Astrocyte (in vitro differentiated cells and primary cell): ENCODE data around the gene PHC2. TPM values are rescaled to one million over a fixed set of nuclear protein-coding genes. Genes with fewer than 3 reads are reported as not detected.

ENCODE experiments used
- DNase-seq: peaks from one replicate; pipeline ENCODE4 v3.0.0-alpha.2; 2010; ENCODE audit warnings: low read depth
- FAIRE-seq: peaks from 2 replicates; lab custom pipeline; 2011; peaks lifted over from hg19 to GRCh38; lab: Jason Lieb, UNC
- H2AFZ ChIP-seq: 2 replicates; pipeline ENCODE4 v1.6.0; 2012; ENCODE audit warnings: low read depth, low read length, inconsistent platforms
- H3K27ac ChIP-seq: 2 replicates; pipeline ENCODE4 v1.5.1; 2011; ENCODE audit warnings: low read depth, low read length, inconsistent platforms
- H3K27me3 ChIP-seq: 2 replicates; pipeline ENCODE4 v1.6.0; 2011; ENCODE audit warnings: low read length, inconsistent platforms; ENCODE audit not compliant: insufficient read depth
- H3K36me3 ChIP-seq: 2 replicates; pipeline ENCODE4 v1.5.1; 2011; ENCODE audit warnings: low read length, inconsistent platforms; ENCODE audit not compliant: insufficient read depth
- H3K4me1 ChIP-seq: 2 replicates; pipeline ENCODE4 v1.5.1; 2011; ENCODE audit warnings: low read length, inconsistent platforms; ENCODE audit not compliant: insufficient read depth
- H3K4me2 ChIP-seq: 2 replicates; pipeline ENCODE4 v1.6.0; 2012; ENCODE audit warnings: low read length, inconsistent platforms
- H3K4me3 ChIP-seq: 2 replicates; pipeline ENCODE4 v1.5.1; 2011; ENCODE audit warnings: low read depth, mild to moderate bottlenecking, low read length, inconsistent platforms; ENCODE audit not compliant: insufficient read depth
- H3K79me2 ChIP-seq: 2 replicates; pipeline ENCODE4 v1.6.0; 2012; ENCODE audit warnings: mild to moderate bottlenecking, low read length, inconsistent platforms; ENCODE audit not compliant: insufficient read depth
- H3K9ac ChIP-seq: 2 replicates; pipeline ENCODE4 v1.6.0; 2012; ENCODE audit warnings: mild to moderate bottlenecking, low read length, inconsistent platforms
- H3K9me3 ChIP-seq: 2 replicates; pipeline ENCODE4 v1.5.1; 2012; ENCODE audit warnings: low read depth, mild to moderate bottlenecking, low read length, inconsistent platforms; ENCODE audit not compliant: insufficient read depth
- H4K20me1 ChIP-seq: 2 replicates; pipeline ENCODE4 v1.6.0; 2012; ENCODE audit warnings: low read length, inconsistent platforms; ENCODE audit not compliant: insufficient read depth
- H3K27ac Mint-ChIP-seq: one replicate; pipeline ENCODE4 v1.8.0; 2021; ENCODE audit warnings: mild to moderate bottlenecking, mixed read lengths; ENCODE audit not compliant: unreplicated experiment
- H3K27me3 Mint-ChIP-seq: one replicate; pipeline ENCODE4 v1.8.0; 2021; ENCODE audit warnings: low read depth, mixed read lengths; ENCODE audit not compliant: unreplicated experiment
- H3K36me3 Mint-ChIP-seq: one replicate; pipeline ENCODE4 v1.8.0; 2021; ENCODE audit warnings: low read depth, mixed read lengths; ENCODE audit not compliant: unreplicated experiment
- H3K4me1 Mint-ChIP-seq: one replicate; pipeline ENCODE4 v1.8.0; 2021; ENCODE audit warnings: low read depth, mixed read lengths; ENCODE audit not compliant: unreplicated experiment
- H3K4me3 Mint-ChIP-seq: one replicate; pipeline ENCODE4 v1.8.0; 2021; ENCODE audit warnings: mild to moderate bottlenecking, moderate library complexity, mixed read lengths; ENCODE audit not compliant: unreplicated experiment
- H3K9me3 Mint-ChIP-seq: one replicate; pipeline ENCODE4 v1.8.0; 2021; ENCODE audit warnings: mild to moderate bottlenecking, mixed read lengths; ENCODE audit not compliant: unreplicated experiment
- CTCF ChIP-seq: IDR thresholded peaks from 2 replicates; pipeline ENCODE4 v1.5.1; 2011; ENCODE audit warnings: low read depth, mild to moderate bottlenecking, inconsistent platforms, low read length, moderate library complexity; ENCODE audit not compliant: insufficient read depth
- EZH2 ChIP-seq: IDR thresholded peaks from 2 replicates; pipeline ENCODE4 v1.6.1; 2012; ENCODE audit warnings: mild to moderate bottlenecking, low read length, inconsistent platforms; ENCODE audit not compliant: insufficient read depth
- total RNA-seq: library from RNA; stranded (reverse); gene quantifications from 2 replicates; pipeline ENCODE4 v1.2.1, GENCODE V29; 2021

Gene PHC2
- total RNA-seq, 1 donor from 2014 or later: 113 TPM

DNA sequence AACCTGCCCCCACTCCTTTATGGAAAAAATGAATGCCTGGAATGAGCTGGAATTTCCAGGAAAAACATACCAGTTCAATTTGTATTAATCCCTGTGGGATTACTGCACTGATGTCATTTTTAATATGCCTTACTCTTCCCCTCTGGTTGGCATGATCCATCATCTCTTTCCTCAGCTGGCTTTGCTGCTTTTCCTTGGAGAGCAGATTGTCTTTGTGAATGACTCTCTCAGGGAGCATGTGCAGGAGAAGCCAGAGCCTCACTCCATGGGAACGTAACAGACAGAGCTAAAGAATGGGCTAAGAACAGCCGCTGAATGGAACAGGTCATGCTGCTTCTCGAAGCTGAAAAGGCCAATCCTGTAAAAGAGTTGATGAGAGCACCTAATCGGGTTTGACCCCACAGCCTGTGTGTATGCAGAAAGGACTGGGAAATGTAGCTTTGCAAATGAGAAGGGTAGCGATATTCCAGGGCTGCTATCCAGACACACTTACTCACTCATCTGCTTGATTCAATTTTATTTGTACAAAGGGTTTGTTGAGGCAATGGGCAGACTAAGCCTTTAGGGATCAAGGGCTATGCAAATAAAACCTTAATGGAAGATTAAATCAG is 20.7 kb downstream of the PHC2 start:
- peak; percentile 87 for FAIRE-seq
- Histone ChIP-seq H3K27ac (peak overlapping the region; percentile 79), H2AFZ (peak overlapping the region; percentile 42), H3K9me3 (peaks cover 2% of the 10 kb centered on the region), H3K36me3 (no peaks in the 10 kb centered on the region), H4K20me1 (no peaks in the 10 kb centered on the region), H3K27me3 (no peaks in the 10 kb centered on the region), H3K9ac (peak overlapping the region; percentile 49), H3K79me2 (peaks cover 26% of the 10 kb centered on the region), H3K4me1 (peaks cover 16% of the 10 kb centered on the region), H3K4me3 (peak overlapping the region; percentile 2), H3K4me2 (peak overlapping the region; percentile 68)
- Mint-ChIP-seq H3K4me3 (peak overlapping the region; percentile 65), H3K9me3 (peaks cover 4% of the 10 kb centered on the region), H3K27ac (peak overlapping the region; percentile 79), H3K4me1 (peaks cover 9% of the 10 kb centered on the region), H3K27me3 (no peaks in the 10 kb centered on the region), H3K36me3 (peaks cover 13% of the 10 kb centered on the region)
- DNase-seq: peak; percentile 74
- TF ChIP-seq CTCF (no peak), EZH2 (no peak)

GRCh38 chr1:33408093-33408436 is 22.8 kb downstream of the PHC2 start:
- no peak overlapping the region for H3K27ac ChIP-seq
- peaks cover 13% of the 10 kb centered on the region for H3K79me2 ChIP-seq
- FAIRE-seq: no peak
- no peaks in the 10 kb centered on the region for H3K27me3 Mint-ChIP-seq
- peaks cover 16% of the 10 kb centered on the region for H3K4me1 ChIP-seq
- DNase-seq: no peak
- H2AFZ ChIP-seq: no peak overlapping the region
- no peaks in the 10 kb centered on the region for H3K36me3 ChIP-seq
- H3K36me3 Mint-ChIP-seq: peaks cover 12% of the 10 kb centered on the region
- H3K9me3 Mint-ChIP-seq: no peaks in the 10 kb centered on the region
- no peaks in the 10 kb centered on the region for H3K27me3 ChIP-seq
- TF ChIP-seq CTCF (no peak), EZH2 (no peak)
- H3K4me1 Mint-ChIP-seq: peaks cover 9% of the 10 kb centered on the region
- no peak overlapping the region for H3K9ac ChIP-seq
- no peak overlapping the region for H3K4me3 Mint-ChIP-seq
- no peak overlapping the region for H3K4me2 ChIP-seq
- H4K20me1 ChIP-seq: no peaks in the 10 kb centered on the region
- H3K9me3 ChIP-seq: no peaks in the 10 kb centered on the region
- no peak overlapping the region for H3K4me3 ChIP-seq
- no peak overlapping the region for H3K27ac Mint-ChIP-seq

GRCh38 chr1:33407352-33408092 is 23.4 kb downstream of the PHC2 start:
- Mint-ChIP-seq H3K4me3 (no peak overlapping the region), H3K27ac (no peak overlapping the region), H3K9me3 (no peaks in the 10 kb centered on the region), H3K4me1 (peaks cover 9% of the 10 kb centered on the region), H3K27me3 (no peaks in the 10 kb centered on the region), H3K36me3 (peaks cover 12% of the 10 kb centered on the region)
- Histone ChIP-seq H3K4me2 (no peak overlapping the region), H3K4me1 (peaks cover 16% of the 10 kb centered on the region), H2AFZ (no peak overlapping the region), H3K4me3 (no peak overlapping the region), H3K36me3 (no peaks in the 10 kb centered on the region), H3K79me2 (peaks cover 13% of the 10 kb centered on the region), H3K9me3 (no peaks in the 10 kb centered on the region), H3K27ac (no peak overlapping the region), H3K9ac (no peak overlapping the region), H4K20me1 (no peaks in the 10 kb centered on the region), H3K27me3 (no peaks in the 10 kb centered on the region)
- TF ChIP-seq CTCF (no peak), EZH2 (no peak)
- DNase-seq (no peak), FAIRE-seq (no peak)
